HG03558 (cell line): ENCODE data around the gene MATK.
"Not testable (repeated sequence)": the region's sequence is repeated elsewhere in the genome, so short reads cannot be mapped to it uniquely, and the experiment has no call there.

ENCODE experiments used
- ATAC-seq: cut with Tn5 transposase; IDR thresholded peaks from one replicate; pipeline ENCODE4 v1.9.1; 2021; ENCODE audit warnings: moderate number of reproducible peaks; ENCODE audit not compliant: unreplicated experiment; ENCODE audit errors: extremely low read depth

Gene MATK

GRCh38 chr19:3757705-3758104, 28.5 kb downstream of the MATK start:
- ATAC-seq, result not testable (repeated sequence)

- ATAC-seq, result no peak
Observed at GRCh38 chr19:3753631-3754410, 32.4 kb downstream of the MATK start.

GRCh38 chr19:3752492-3752891, 33.7 kb downstream of the MATK start:
- no peak for ATAC-seq

- no peak for ATAC-seq
Observed at GRCh38 chr19:3751236-3751635, 34.9 kb downstream of the MATK start.

- no peak for ATAC-seq
Observed at GRCh38 chr19:3750211-3750610, 36.0 kb downstream of the MATK start.

GRCh38 chr19:3748965-3749364, 37.2 kb downstream of the MATK start:
- no peak for ATAC-seq

GRCh38 chr19:3746371-3747056, 39.7 kb downstream of the MATK start:
- ATAC-seq, result no peak

- no peak for ATAC-seq
Observed at GRCh38 chr19:3745363-3746045, 40.7 kb downstream of the MATK start.

GRCh38 chr19:3743486-3743885, 42.7 kb downstream of the MATK start:
- ATAC-seq, result no peak

GRCh38 chr19:3740431-3740830, 45.8 kb downstream of the MATK start:
- ATAC-seq, result no peak

GRCh38 chr19:3738477-3739220, 47.5 kb downstream of the MATK start:
- ATAC-seq, result no peak

- no peak for ATAC-seq
Observed at GRCh38 chr19:3737487-3738205, 48.5 kb downstream of the MATK start.

- ATAC-seq, result no peak
Observed at GRCh38 chr19:3736106-3736724, 50.0 kb downstream of the MATK start.

- no peak for ATAC-seq
Observed at GRCh38 chr19:3734310-3734600, 51.9 kb downstream of the MATK start.

- ATAC-seq, result no peak
Observed at GRCh38 chr19:3733549-3734309, 52.5 kb downstream of the MATK start.

- ATAC-seq, result no peak
Observed at GRCh38 chr19:3732108-3732507, 54.1 kb downstream of the MATK start.

GRCh38 chr19:3730457-3730958, 55.7 kb downstream of the MATK start:
- ATAC-seq, result no peak
